PC-3 (cell line): Measurements from ENCODE around the gene ENAH. TPM values are rescaled to one million over a fixed set of nuclear protein-coding genes. Genes with fewer than 3 reads are reported as not detected.

Experiments
- ATAC-seq: fragments of 200-7000 bp; cut with Tn5 transposase; 2 replicates; pipeline ENCODE4 v1.9.1; 2020; ENCODE audit warnings: mild to moderate bottlenecking, moderate library complexity
- BruUV-seq: library from RNA; stranded (reverse); fragments of 400-500 nt; replicated peaks from 2 replicates; lab custom pipeline; 2021; lab: Mats Ljungman, UMichigan
- CTCF ChIA-PET: fragments of 300-600 bp; sonication (Branson Sonifier 250); formaldehyde crosslinking; loops from one replicate; lab custom pipeline; 2022; ENCODE audit warnings: antibody characterized with exemption; lab: Charles Lee
- POLR2A ChIA-PET: fragments of 300-600 bp; sonication (Branson Sonifier 250); formaldehyde crosslinking; loops from one replicate; lab custom pipeline; 2022; ENCODE audit warnings: antibody characterized with exemption; ENCODE audit not compliant: unreplicated experiment; lab: Charles Lee
- DNase-seq: peaks from one replicate; pipeline ENCODE4 v3.0.0-alpha.2; 2015
- H2AFZ ChIP-seq: fragments of 300-600 bp; sonication (generic); 2 replicates; pipeline ENCODE4 v1.6.0; 2016; ENCODE audit warnings: antibody characterized with exemption, low read length
- H3F3A ChIP-seq: fragments of 300-600 bp; sonication (generic); one replicate; pipeline ENCODE4 v1.6.0; 2017; ENCODE audit warnings: antibody characterized with exemption, low read length, control low read depth, mild to moderate bottlenecking; ENCODE audit not compliant: unreplicated experiment
- H3K27ac ChIP-seq: fragments of 300-600 bp; sonication (generic); 2 replicates; pipeline ENCODE4 v1.5.1; 2016; ENCODE audit warnings: mild to moderate bottlenecking, low read length
- H3K27me3 ChIP-seq: fragments of 300-600 bp; sonication (generic); 2 replicates; pipeline ENCODE4 v1.6.1; 2016; ENCODE audit warnings: low read length, mixed read lengths
- H3K36me3 ChIP-seq: fragments of 300-600 bp; sonication (generic); 2 replicates; pipeline ENCODE4 v1.6.1; 2016; ENCODE audit warnings: low read depth, mixed run types, low read length, mixed read lengths
- H3K4me1 ChIP-seq: fragments of 300-600 bp; sonication (generic); 2 replicates; pipeline ENCODE4 v1.5.1; 2016; ENCODE audit warnings: low read length; ENCODE audit not compliant: insufficient read depth
- H3K4me2 ChIP-seq: fragments of 300-600 bp; sonication (generic); 2 replicates; pipeline ENCODE4 v1.6.0; 2016; ENCODE audit warnings: low read length
- H3K4me3 ChIP-seq: fragments of 300-600 bp; sonication (generic); 2 replicates; pipeline ENCODE4 v1.5.1; 2016; ENCODE audit warnings: mild to moderate bottlenecking, low read length, mixed read lengths
- H3K79me2 ChIP-seq: fragments of 300-600 bp; sonication (generic); 2 replicates; pipeline ENCODE4 v1.6.1; 2017; ENCODE audit warnings: low read length, mixed read lengths
- H3K9ac ChIP-seq: fragments of 300-600 bp; sonication (generic); 2 replicates; pipeline ENCODE4 v1.6.0; 2016; ENCODE audit warnings: mild to moderate bottlenecking, low read length
- H3K9me2 ChIP-seq: fragments of 300-600 bp; sonication (generic); replicated peaks from 2 replicates; pipeline ENCODE4 v1.6.1; 2016; ENCODE audit warnings: mixed run types, low read length, mixed read lengths
- H3K9me3 ChIP-seq: fragments of 300-600 bp; sonication (generic); 2 replicates; pipeline ENCODE4 v1.6.1; 2016; ENCODE audit warnings: low read length, mixed read lengths
- H4K20me1 ChIP-seq: fragments of 300-600 bp; sonication (generic); 2 replicates; pipeline ENCODE4 v1.6.1; 2016; ENCODE audit warnings: low read length, mixed read lengths
- EZH2 ChIP-seq: fragments of 300-600 bp; sonication (generic); IDR thresholded peaks from one replicate; pipeline ENCODE4 v1.6.1; 2017; ENCODE audit warnings: antibody characterized with exemption, mild to moderate bottlenecking, low read length; ENCODE audit not compliant: unreplicated experiment
- EZH2phosphoT487 ChIP-seq: fragments of 300-600 bp; sonication (generic); IDR thresholded peaks from 2 replicates; pipeline ENCODE4 v1.6.1; 2018; ENCODE audit warnings: mild to moderate bottlenecking, antibody characterized with exemption, low read length, borderline replicate concordance
- intact Hi-C: fragments of 100-400 bp; cut with micrococcal nuclease; formaldehyde crosslinking; loops from 2 replicates; pipeline ENCODE4 v1.9.0; 2023
- total RNA-seq: library from RNA; depleted of rRNA; stranded (reverse); fragments of >200 nt; gene quantifications from 2 replicates; pipeline ENCODE4 v1.2.3, GENCODE V29; 2014
- TF ChIP-seq, protein P1 (sequence below): fragments of 300-600 bp; sonication (generic); conservative IDR thresholded peaks from 2 replicates; pipeline ENCODE4 v1.5.1; 2017; ENCODE audit warnings: antibody characterized with exemption, low read depth, mild to moderate bottlenecking, low read length

The ENAH gene
- total RNA-seq, 1 experiment from 2014 or later = 96.6 TPM

DNA sequence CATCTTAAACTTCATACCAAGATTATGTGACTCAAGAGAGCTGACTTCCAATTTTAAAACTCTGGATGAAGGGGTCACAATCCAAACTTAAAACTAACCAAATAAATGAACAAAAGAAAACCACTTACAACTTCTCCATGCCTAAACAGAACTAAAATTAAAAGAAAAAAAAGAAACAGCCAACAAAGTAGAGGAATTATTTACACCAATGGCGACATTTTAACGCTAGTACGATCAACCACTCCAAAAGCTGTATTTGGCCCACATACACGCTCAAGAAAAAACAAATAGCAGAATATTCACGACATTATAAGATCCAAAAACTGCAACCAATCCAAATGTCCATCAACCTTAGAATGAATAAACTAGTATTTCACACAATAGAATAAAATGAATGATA is 42.4 kb downstream of the ENAH start:
- no peaks in the 10 kb centered on the region for H3K9me3 ChIP-seq
- TF ChIP-seq, protein P1, sequence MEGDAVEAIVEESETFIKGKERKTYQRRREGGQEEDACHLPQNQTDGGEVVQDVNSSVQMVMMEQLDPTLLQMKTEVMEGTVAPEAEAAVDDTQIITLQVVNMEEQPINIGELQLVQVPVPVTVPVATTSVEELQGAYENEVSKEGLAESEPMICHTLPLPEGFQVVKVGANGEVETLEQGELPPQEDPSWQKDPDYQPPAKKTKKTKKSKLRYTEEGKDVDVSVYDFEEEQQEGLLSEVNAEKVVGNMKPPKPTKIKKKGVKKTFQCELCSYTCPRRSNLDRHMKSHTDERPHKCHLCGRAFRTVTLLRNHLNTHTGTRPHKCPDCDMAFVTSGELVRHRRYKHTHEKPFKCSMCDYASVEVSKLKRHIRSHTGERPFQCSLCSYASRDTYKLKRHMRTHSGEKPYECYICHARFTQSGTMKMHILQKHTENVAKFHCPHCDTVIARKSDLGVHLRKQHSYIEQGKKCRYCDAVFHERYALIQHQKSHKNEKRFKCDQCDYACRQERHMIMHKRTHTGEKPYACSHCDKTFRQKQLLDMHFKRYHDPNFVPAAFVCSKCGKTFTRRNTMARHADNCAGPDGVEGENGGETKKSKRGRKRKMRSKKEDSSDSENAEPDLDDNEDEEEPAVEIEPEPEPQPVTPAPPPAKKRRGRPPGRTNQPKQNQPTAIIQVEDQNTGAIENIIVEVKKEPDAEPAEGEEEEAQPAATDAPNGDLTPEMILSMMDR = no peak
- TF ChIP-seq EZH2phosphoT487 (no peak), EZH2 (no peak)
- H3K9ac ChIP-seq = no peak overlapping the region
- H2AFZ ChIP-seq = no peak overlapping the region
- intact Hi-C loops = no loop called here
- no peak overlapping the region for H3K27ac ChIP-seq
- ATAC-seq (no peak), DNase-seq (no peak)
- no TSS peak for BruUV-seq
- peaks cover 9% of the 10 kb centered on the region; the same call in 1 of the 2 replicates for H4K20me1 ChIP-seq
- no peaks in the 10 kb centered on the region for H3K36me3 ChIP-seq
- no peak overlapping the region for H3K4me3 ChIP-seq
- H3K4me2 ChIP-seq = no peak overlapping the region
- ChIA-PET POLR2A (no interaction called here), CTCF (no interaction called here)
- no peaks in the 10 kb centered on the region for H3K9me2 ChIP-seq
- H3K27me3 ChIP-seq = no peaks in the 10 kb centered on the region
- peaks cover 92% of the 10 kb centered on the region for H3K79me2 ChIP-seq
- H3K4me1 ChIP-seq = peaks cover 9% of the 10 kb centered on the region; the same call in 1 of the 2 replicates
- no peaks in the 10 kb centered on the region for H3F3A ChIP-seq

DNA sequence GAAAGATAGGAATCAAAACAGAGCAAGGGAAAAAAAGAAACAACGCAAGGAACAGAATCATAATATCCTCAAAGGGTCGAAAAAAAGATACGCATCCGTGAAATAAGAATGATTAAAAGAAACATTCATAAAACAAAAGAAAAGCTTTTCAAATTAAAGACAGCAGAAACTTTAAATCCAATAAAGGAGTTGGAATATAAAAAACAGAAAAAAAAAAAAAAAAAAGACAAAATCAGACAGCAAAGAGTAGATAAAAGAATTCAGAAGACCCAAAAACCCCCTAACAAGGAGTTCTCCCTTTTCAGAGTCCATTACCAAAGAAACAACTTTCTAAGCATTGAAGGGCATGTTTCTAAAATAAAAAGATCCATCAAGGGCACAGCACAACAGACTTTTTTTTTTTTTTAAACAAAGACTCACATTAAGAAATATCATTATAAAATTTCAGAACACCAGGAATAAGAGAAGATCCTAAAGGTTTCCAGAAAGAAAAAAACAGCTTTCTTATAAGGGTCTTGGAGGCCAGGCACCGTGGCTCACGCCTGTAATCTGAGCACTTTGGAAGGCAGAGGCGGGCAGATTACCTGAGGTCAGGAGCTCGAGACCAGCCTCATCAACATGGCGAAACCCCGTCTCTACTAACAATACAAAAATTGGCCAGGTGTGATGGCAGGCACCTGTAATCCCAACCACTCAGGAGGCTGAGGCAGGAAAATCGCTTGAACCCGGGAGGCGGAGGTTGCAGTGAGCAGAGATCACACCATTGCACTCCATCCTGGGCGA is 44.7 kb downstream of the ENAH start:
- intact Hi-C loops = no loop called here
- Histone ChIP-seq H3K79me2 (peaks cover 100% of the 10 kb centered on the region), H3K27me3 (no peaks in the 10 kb centered on the region), H2AFZ (no peak overlapping the region), H3K36me3 (no peaks in the 10 kb centered on the region), H3K27ac (no peak overlapping the region), H3K4me3 (no peak overlapping the region), H3F3A (no peaks in the 10 kb centered on the region), H3K4me2 (no peak overlapping the region), H3K9me2 (no peaks in the 10 kb centered on the region), H3K9me3 (no peaks in the 10 kb centered on the region), H3K9ac (no peak overlapping the region), H3K4me1 (peaks cover 20% of the 10 kb centered on the region), H4K20me1 (peaks cover 9% of the 10 kb centered on the region; the same call in 1 of the 2 replicates)
- DNase-seq = no peak
- CTCF ChIA-PET = interaction anchor here (0.6 kb wide), 1 partner anchor 160 kb away, joined by 3 read pairs; no protein-coding TSS in a partner anchor
- ATAC-seq = no peak
- TF ChIP-seq EZH2phosphoT487 (no peak), EZH2 (no peak)
- TF ChIP-seq, protein P1 = no peak
- no TSS peak for BruUV-seq
- POLR2A ChIA-PET = no interaction called here

DNA sequence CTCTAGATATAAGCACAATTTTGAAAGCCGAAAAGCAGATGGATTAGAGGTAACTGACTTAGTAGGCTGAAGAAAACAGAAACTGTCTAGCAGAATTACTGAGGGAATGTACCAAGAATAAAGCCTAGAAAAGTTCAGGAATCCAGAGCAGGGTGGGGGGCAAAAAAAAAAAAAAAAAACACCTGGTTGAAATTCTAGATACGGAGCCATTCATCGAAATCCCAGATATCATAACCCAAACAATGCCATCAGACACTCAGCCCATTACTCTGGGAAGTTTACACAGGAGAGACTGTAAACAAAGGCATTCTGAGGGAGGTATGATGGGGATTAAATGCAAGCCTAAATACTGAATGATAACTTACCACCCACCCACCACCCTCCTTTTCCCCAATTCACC is 45.6 kb downstream of the ENAH start:
- Histone ChIP-seq H3K27ac (no peak overlapping the region), H3K9me2 (no peaks in the 10 kb centered on the region), H3F3A (no peaks in the 10 kb centered on the region), H3K27me3 (no peaks in the 10 kb centered on the region), H4K20me1 (peaks cover 9% of the 10 kb centered on the region; the same call in 1 of the 2 replicates), H3K9me3 (no peaks in the 10 kb centered on the region), H3K4me2 (no peak overlapping the region), H3K4me1 (peaks cover 28% of the 10 kb centered on the region), H3K9ac (no peak overlapping the region), H3K4me3 (no peak overlapping the region), H2AFZ (no peak overlapping the region), H3K79me2 (peaks cover 100% of the 10 kb centered on the region), H3K36me3 (no peaks in the 10 kb centered on the region)
- intact Hi-C loops = no loop called here
- DNase-seq (no peak), ATAC-seq (no peak)
- ChIA-PET POLR2A (no interaction called here), CTCF (no interaction called here)
- no peak for TF ChIP-seq EZH2phosphoT487
- TF ChIP-seq EZH2 = no peak
- TF ChIP-seq, protein P1 = no peak
- no TSS peak for BruUV-seq
